Mesodermal cell (in vitro differentiated cells): ENCODE results near the gene CHRNA1.

Experiments used
- H3K27ac ChIP-seq: 2 replicates; pipeline ENCODE4 v1.7.0; 2013; ENCODE audit warnings: mild to moderate bottlenecking, low read depth, low read length, moderate library complexity; ENCODE audit not compliant: severe bottlenecking
- H3K36me3 ChIP-seq: 2 replicates; pipeline ENCODE4 v1.7.1; 2013; ENCODE audit warnings: mild to moderate bottlenecking, low read length, moderate library complexity; ENCODE audit not compliant: control insufficient read depth, insufficient read depth
- H3K4me1 ChIP-seq: one replicate; pipeline ENCODE4 v1.7.1; 2013; ENCODE audit warnings: mild to moderate bottlenecking, low read length; ENCODE audit not compliant: insufficient read depth, control insufficient read depth, poor library complexity, severe bottlenecking
- H3K4me3 ChIP-seq: 2 replicates; pipeline ENCODE4 v1.7.0; 2013; ENCODE audit warnings: low read length, control low read depth, mild to moderate bottlenecking; ENCODE audit not compliant: insufficient read depth, poor library complexity, severe bottlenecking; ENCODE audit errors: extremely low read depth
- H3K9me3 ChIP-seq: 2 replicates; pipeline ENCODE4 v1.7.1; 2013; ENCODE audit warnings: mild to moderate bottlenecking, low read length, moderate library complexity; ENCODE audit not compliant: control insufficient read depth
- WGBS, 2 experiments: methylation state at CpG; one replicate each; pipeline ENCODE4 v1.1.5; 2013; ENCODE audit warnings: missing lambda C conversion rate in 2 of 2; ENCODE audit not compliant: insufficient coverage in 2 of 2; 5-methylcytosine and 5-hydroxymethylcytosine counted together

The CHRNA1 gene

DNA sequence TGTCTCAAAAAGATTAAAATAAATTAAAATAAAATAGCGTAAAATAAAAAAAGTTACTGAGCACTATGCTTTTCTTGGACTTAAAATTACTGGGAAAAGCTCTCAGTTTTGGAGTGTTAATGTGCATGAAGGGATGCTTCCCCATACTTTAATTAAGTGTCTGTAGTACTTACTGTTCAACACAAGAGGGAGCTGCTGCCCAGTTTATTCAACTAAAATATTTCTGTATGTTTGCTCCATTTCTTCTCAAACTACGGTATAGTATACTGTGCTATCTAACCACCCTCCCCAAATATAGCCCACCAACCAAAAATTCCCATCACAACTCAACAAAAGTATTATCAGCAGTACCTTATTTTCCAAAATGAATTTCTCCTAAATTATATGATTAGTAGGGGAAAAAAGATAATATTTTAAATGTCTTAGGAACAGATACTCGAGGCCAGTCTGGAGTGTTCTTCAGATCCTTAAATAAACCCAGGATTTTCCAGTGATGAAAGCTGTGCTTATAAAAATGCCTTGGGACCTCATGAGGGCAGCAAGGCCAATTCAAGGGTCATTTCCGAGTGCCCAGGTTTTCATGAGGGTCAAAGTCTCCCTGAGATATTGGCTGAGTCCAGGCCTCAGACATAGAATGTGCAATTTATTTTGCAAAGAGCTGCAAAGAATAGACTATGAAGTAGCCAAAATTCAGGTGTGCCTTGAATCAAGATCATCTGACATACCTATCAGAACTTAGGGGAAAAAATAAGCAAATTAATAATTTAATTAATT, 64.1 kb downstream of the CHRNA1 start:
- 53 to 80% methylated on average over 1 to 3 of the region's 4 CpGs for WGBS, 2 experiments

More for the DNA sequence above, 64.1 kb downstream of the CHRNA1 start:
- Histone ChIP-seq H3K36me3 (no peaks in the 10 kb centered on the region), H3K4me3 (no peak overlapping the region), H3K4me1 (no peaks in the 10 kb centered on the region), H3K27ac (no peak overlapping the region), H3K9me3 (no peaks in the 10 kb centered on the region)
